K562 (cell line): ENCODE measurements around the gene MXRA7. TPM values are rescaled to one million over a fixed set of nuclear protein-coding genes. Genes with fewer than 3 reads are reported as not detected.

ENCODE experiments used
- BDP1 ChIP-seq: IDR thresholded peaks from 3 replicates; pipeline ENCODE4 v1.6.1; 2011; ENCODE audit not compliant: insufficient read length, insufficient read depth
- E2F1 ChIP-seq: sonication (generic); formaldehyde crosslinking; IDR thresholded peaks from 2 replicates; pipeline ENCODE4 v1.8.1; 2023; ENCODE audit warnings: mild to moderate bottlenecking, missing genetic modification reagents, moderate library complexity
- HDGF ChIP-seq: fragments of 450-650 bp; IDR thresholded peaks from 2 replicates; pipeline ENCODE4 v1.6.1; 2016
- KLF13 ChIP-seq: fragments of 450-650 bp; IDR thresholded peaks from 2 replicates; pipeline ENCODE4 v1.6.1; 2016; ENCODE audit warnings: missing genetic modification characterization, low read depth, mild to moderate bottlenecking, missing compliant biosample characterization, moderate library complexity, borderline replicate concordance
- LARP7 ChIP-seq: fragments of 450-650 bp; IDR thresholded peaks from 2 replicates; pipeline ENCODE4 v1.6.1; 2016
- MAX ChIP-seq: sonication (generic); formaldehyde crosslinking; IDR thresholded peaks from 2 replicates; pipeline ENCODE4 v1.9.0; 2022; ENCODE audit warnings: mild to moderate bottlenecking, missing genetic modification reagents
- MBD1 ChIP-seq: fragments of 250-450 bp; sonication (Bioruptor Pico); IDR thresholded peaks from 2 replicates; pipeline ENCODE4 v1.8.0; 2022; ENCODE audit warnings: inconsistent platforms
- MLLT1 ChIP-seq, 2 experiments: fragments of 450-650 bp; IDR thresholded peaks; 2 replicates each; pipeline ENCODE4 v1.6.1; 2016
- PREB ChIP-seq: sonication (generic); formaldehyde crosslinking; IDR thresholded peaks from 2 replicates; pipeline ENCODE4 v1.8.1; 2023; ENCODE audit warnings: mild to moderate bottlenecking, missing genetic modification reagents
- RBM25 ChIP-seq: fragments of 200-400 bp; formaldehyde crosslinking; IDR thresholded peaks from 2 replicates; pipeline ENCODE4 v1.6.1; 2018; ENCODE audit warnings: low read length, low read depth, moderate library complexity; ENCODE audit not compliant: severe bottlenecking
- SIRT6 ChIP-seq: IDR thresholded peaks from one replicate; pipeline ENCODE4 v1.6.1; 2012; ENCODE audit warnings: low read depth, mild to moderate bottlenecking, control low read depth, inconsistent platforms, low read length, moderate library complexity
- SP2 ChIP-seq: IDR thresholded peaks from 2 replicates; pipeline ENCODE4 v1.6.1; 2011; ENCODE audit warnings: mild to moderate bottlenecking, low read depth, low read length, moderate library complexity; ENCODE audit not compliant: poor library complexity, severe bottlenecking; ENCODE audit errors: extremely low read depth
- SPI1 ChIP-seq: IDR thresholded peaks from 2 replicates; pipeline ENCODE4 v1.6.1; 2011; ENCODE audit warnings: low read depth, low read length, control low read depth, borderline replicate concordance
- STAG1 ChIP-seq: sonication (generic); formaldehyde crosslinking; IDR thresholded peaks from 2 replicates; pipeline ENCODE4 v1.5.0; 2020; ENCODE audit warnings: missing genetic modification reagents, borderline replicate concordance
- U2AF1 ChIP-seq: fragments of 200-400 bp; formaldehyde crosslinking; optimal IDR thresholded peaks from 2 replicates; pipeline ENCODE3; 2017; ENCODE audit warnings: mild to moderate bottlenecking, low read depth, low read length, moderate library complexity
- ZBED1 ChIP-seq: IDR thresholded peaks from 2 replicates; pipeline ENCODE4 v1.6.1; 2014
- ZHX1 ChIP-seq: fragments of 150-350 bp; conservative IDR thresholded peaks from 2 replicates; pipeline ENCODE4 v1.6.1; 2014; ENCODE audit warnings: low read length
- ZNF76 ChIP-seq: fragments of 250-450 bp; sonication (Bioruptor Pico); IDR thresholded peaks from 2 replicates; pipeline ENCODE4 v1.4.0; 2020; ENCODE audit warnings: mild to moderate bottlenecking, moderate library complexity, borderline replicate concordance
- polyA plus RNA-seq, 8 experiments: library from polyadenylated mRNA; depleted of rRNA in 4 of 8; stranded (reverse) in 5 of 8; unstranded in 3 of 8; fragments of >200 nt; fragmentation: Nextera tagmentation in 2 of 8; fragmentation: Illumina TruSeq in 1 of 8; extraction: Ambion mirVana in 2 of 8; extraction: Trizol in 1 of 8; gene quantifications; 2 replicates each; pipeline versions ENCODE4 v1.2.1 to v1.2.3, GENCODE V29; 2011 to 2014; ENCODE audit warnings: inconsistent platforms in 1 of 8, missing spikeins in 1 of 8
- total RNA-seq, 7 experiments: library from RNA; depleted of rRNA in 6 of 7; stranded (reverse); fragments of >200 nt in 6 of 7; fragmentation: Illumina TruSeq in 2 of 7; extraction: Trizol in 2 of 7; gene quantifications; 2 replicates each; pipeline versions ENCODE4 v1.2.1 to v1.2.3, GENCODE V29; 2011 to 2021; ENCODE audit warnings: low replicate concordance in 1 of 7

MXRA7 gene
- total and polyA plus RNA-seq, 9 of the 15 experiments (the other 6 are each of a cell fraction or from before 2014, with no cell fraction given) = 2.6 to 38.4 (median 14.3) TPM

GRCh38 chr17:76726231-76726775 is 15.5 kb upstream of the MXRA7 start, which contains the start of gene JMJD6 (continued):
- TF ChIP-seq ZHX1 = no peak
- no peak for TF ChIP-seq ZBED1
- no peak for TF ChIP-seq BDP1
- TF ChIP-seq ZNF76 = no peak
- TF ChIP-seq SP2 = peak; percentile 56
- TF ChIP-seq U2AF1 = no peak
- TF ChIP-seq PREB = no peak
- peak; percentile 74; the same call in 1 of the 2 replicates for TF ChIP-seq MAX (CRISPR knock-in tag)
- TF ChIP-seq SIRT6 = no peak
- TF ChIP-seq RBM25 = peak; percentile 28
- TF ChIP-seq MBD1 (CRISPR knock-in tag) = no peak
- 0 out of 2 replicates have a peak, but pooled peaks have one; percentile 10 for TF ChIP-seq E2F1 (CRISPR knock-in tag)
- TF ChIP-seq KLF13 (tag) = no peak
- TF ChIP-seq LARP7 = no peak
- TF ChIP-seq SPI1 = no peak
- no peak for TF ChIP-seq STAG1 (CRISPR knock-in tag)
- TF ChIP-seq MLLT1 (IDR thresholded peaks at IDR 0.05) = peak; percentile 41 to 89; a peak in 3 of 4 replicates
- TF ChIP-seq HDGF = no peak
